IMR-90 (cell line): ENCODE data around the gene COL4A3. TPM values are rescaled to one million over a fixed set of nuclear protein-coding genes. Genes with fewer than 3 reads are reported as not detected.

ENCODE experiments used
- ATAC-seq: fragments of 200-7000 bp; cut with Tn5 transposase; 2 replicates; pipeline ENCODE4 v1.9.1; 2020; ENCODE audit warnings: low read depth, mild to moderate bottlenecking, moderate library complexity
- BruUV-seq: library from RNA; stranded (reverse); fragments of 400-500 nt; replicated peaks from 2 replicates; lab custom pipeline; 2021; lab: Mats Ljungman, UMichigan
- CTCF ChIA-PET: fragments of 300-600 bp; formaldehyde crosslinking; extraction: SDS; loops from one replicate; lab custom pipeline; 2021; ENCODE audit warnings: antibody characterized with exemption; lab: Yijun Ruan, JAX
- POLR2A ChIA-PET: fragments of 300-600 bp; sonication (Branson Sonifier 250); formaldehyde crosslinking; loops from one replicate; lab custom pipeline; 2022; ENCODE audit warnings: antibody characterized with exemption; ENCODE audit not compliant: unreplicated experiment; lab: Charles Lee
- DNase-seq: peaks from one replicate; pipeline ENCODE4 v3.0.0; 2013
- H2AFZ ChIP-seq: replicated peaks from 2 replicates; pipeline ENCODE3; 2013; ENCODE audit warnings: low read length, mild to moderate bottlenecking; ENCODE audit not compliant: poor library complexity
- H2AK5ac ChIP-seq: 2 replicates; pipeline ENCODE4 v1.6.1; 2013; ENCODE audit warnings: low read depth, low read length, inconsistent platforms
- H2AK9ac ChIP-seq: replicated peaks from 2 replicates; pipeline ENCODE3; 2013; ENCODE audit warnings: mild to moderate bottlenecking, low read depth, low read length, moderate library complexity; ENCODE audit not compliant: poor library complexity
- H2BK120ac ChIP-seq: 2 replicates; pipeline ENCODE4 v1.6.1; 2013; ENCODE audit warnings: low read depth, low read length, inconsistent platforms
- H2BK15ac ChIP-seq: 3 replicates; pipeline ENCODE4 v1.6.1; 2013; ENCODE audit warnings: low read depth, low read length, inconsistent platforms
- H2BK20ac ChIP-seq: 2 replicates; pipeline ENCODE4 v1.6.1; 2013; ENCODE audit warnings: low read depth, mild to moderate bottlenecking, inconsistent platforms, low read length, moderate library complexity
- H2BK5ac ChIP-seq: 2 replicates; pipeline ENCODE4 v1.6.1; 2013; ENCODE audit warnings: mild to moderate bottlenecking, low read depth, low read length, inconsistent platforms; ENCODE audit not compliant: poor library complexity, severe bottlenecking
- H3K14ac ChIP-seq: replicated peaks from 2 replicates; pipeline ENCODE4 v1.6.1; 2013; ENCODE audit warnings: low read depth, low read length, inconsistent platforms
- H3K18ac ChIP-seq: 2 replicates; pipeline ENCODE4 v1.6.1; 2013; ENCODE audit warnings: low read depth, low read length, control low read depth
- H3K23ac ChIP-seq: 2 replicates; pipeline ENCODE4 v1.6.1; 2013; ENCODE audit warnings: low read depth, low read length, inconsistent platforms
- H3K27ac ChIP-seq: 2 replicates; pipeline ENCODE4 v1.5.1; 2013; ENCODE audit warnings: mild to moderate bottlenecking, control low read depth, low read length; ENCODE audit not compliant: insufficient read depth
- H3K27me3 ChIP-seq: 2 replicates; pipeline ENCODE4 v1.6.1; 2013; ENCODE audit warnings: low read length; ENCODE audit not compliant: control insufficient read depth, insufficient read depth
- H3K36me3 ChIP-seq: 2 replicates; pipeline ENCODE4 v1.6.1; 2013; ENCODE audit warnings: low read length, mixed read lengths; ENCODE audit not compliant: control insufficient read depth, insufficient read depth
- H3K4ac ChIP-seq: 2 replicates; pipeline ENCODE4 v1.6.1; 2013; ENCODE audit warnings: low read depth, low read length, inconsistent platforms
- H3K4me1 ChIP-seq: 2 replicates; pipeline ENCODE4 v1.6.1; 2013; ENCODE audit warnings: low read length, mixed read lengths; ENCODE audit not compliant: control insufficient read depth, insufficient read depth
- H3K4me2 ChIP-seq: 2 replicates; pipeline ENCODE4 v1.6.1; 2013; ENCODE audit warnings: low read depth, mild to moderate bottlenecking, control low read depth, low read length, moderate library complexity
- H3K4me3 ChIP-seq: 2 replicates; pipeline ENCODE4 v1.5.1; 2013; ENCODE audit warnings: low read depth, mild to moderate bottlenecking, control low read depth, low read length, moderate library complexity; ENCODE audit not compliant: insufficient read depth
- H3K56ac ChIP-seq: 2 replicates; pipeline ENCODE4 v1.6.1; 2013; ENCODE audit warnings: low read length, inconsistent platforms; ENCODE audit not compliant: insufficient read depth; ENCODE audit errors: extremely low read depth
- H3K79me1 ChIP-seq, 2 experiments: 2 replicates each; pipeline ENCODE4 v1.6.1; 2013; ENCODE audit warnings: low read length in 2 of 2, inconsistent platforms in 1 of 2, low read depth in 1 of 2
- H3K9ac ChIP-seq: 2 replicates; pipeline ENCODE4 v1.6.1; 2013; ENCODE audit warnings: low read depth, low read length, control low read depth
- H3K9me1 ChIP-seq: 2 replicates; pipeline ENCODE4 v1.6.1; 2013; ENCODE audit warnings: low read length, inconsistent platforms; ENCODE audit not compliant: insufficient read depth
- H3K9me3 ChIP-seq: 2 replicates; pipeline ENCODE4 v1.6.1; 2013; ENCODE audit warnings: low read length; ENCODE audit not compliant: control insufficient read depth, insufficient read depth
- H4K20me1 ChIP-seq: 2 replicates; pipeline ENCODE4 v1.6.1; 2013; ENCODE audit warnings: low read length, inconsistent platforms; ENCODE audit not compliant: insufficient read depth
- H4K5ac ChIP-seq: 2 replicates; pipeline ENCODE4 v1.6.1; 2013; ENCODE audit warnings: mild to moderate bottlenecking, low read depth, low read length, control low read depth
- H4K8ac ChIP-seq, 2 experiments: 2 replicates each; pipeline ENCODE4 v1.6.1; 2013; ENCODE audit warnings: low read depth in 2 of 2, low read length in 2 of 2, control low read depth in 1 of 2, inconsistent platforms in 1 of 2
- H4K91ac ChIP-seq: 2 replicates; pipeline ENCODE4 v1.6.1; 2013; ENCODE audit warnings: low read depth, low read length, inconsistent platforms; ENCODE audit not compliant: insufficient read depth
- CEBPB ChIP-seq: IDR thresholded peaks from 2 replicates; pipeline ENCODE4 v1.6.1; 2012; ENCODE audit warnings: low read depth, low read length, improper control_type of control experiment
- NFE2L2 ChIP-seq: fragments of 150-350 bp; IDR thresholded peaks from 2 replicates; pipeline ENCODE4 v1.6.1; 2016; ENCODE audit warnings: low read depth, mild to moderate bottlenecking, low read length
- USF2 ChIP-seq: fragments of 150-350 bp; IDR thresholded peaks from 2 replicates; pipeline ENCODE4 v1.6.1; 2017; ENCODE audit warnings: mild to moderate bottlenecking, antibody characterized with exemption, low read length, low read depth
- WGBS, 2 experiments: methylation state at CpG; one replicate each; pipeline versions ENCODE4 v1.1.5 to v1.1.7; 2013; ENCODE audit warnings: missing lambda C conversion rate in 2 of 2; ENCODE audit not compliant: insufficient read length in 1 of 2; ENCODE audit errors: extremely low coverage in 2 of 2; 5-methylcytosine and 5-hydroxymethylcytosine counted together
- dilution Hi-C: fragments of 300-500 bp; cut with HindIII; formaldehyde crosslinking; loops from one replicate; pipeline ENCODE4 v1.14.3; 2018; ENCODE audit warnings: low sequenced_read_pairs; ENCODE audit not compliant: unreplicated experiment
- in situ Hi-C: fragments of 300-500 bp; cut with MboI; formaldehyde crosslinking; loops from 3 replicates; pipeline ENCODE4 v1.14.3; 2019; ENCODE audit warnings: low sequenced_read_pairs, inconsistent platforms, mixed read lengths
- intact Hi-C: fragments of 100-400 bp; cut with micrococcal nuclease; formaldehyde crosslinking; loops from 2 replicates; pipeline ENCODE4 v1.10.0; 2022
- polyA plus RNA-seq, 3 experiments: library from polyadenylated mRNA; depleted of rRNA; stranded (reverse); fragments of >200 nt; gene quantifications; 2 replicates each; pipeline ENCODE4 v1.2.3, GENCODE V29; 2012; ENCODE audit warnings: low replicate concordance in 1 of 3
- total RNA-seq: library from RNA; depleted of rRNA; stranded (reverse); fragments of >200 nt; gene quantifications from 2 replicates; pipeline ENCODE4 v1.2.3, GENCODE V29; 2012

COL4A3 gene
- total and polyA plus RNA-seq, 2 of the 4 experiments (the other 2 are of a cell fraction) = not detected

- no peak overlapping the region for H3K4me2 ChIP-seq
- no peak overlapping the region for H3K14ac ChIP-seq
- H2AK9ac ChIP-seq = no peak overlapping the region
- no peak for ATAC-seq
- no peak overlapping the region for H2BK20ac ChIP-seq
- TF ChIP-seq CEBPB (no peak), USF2 (no peak), NFE2L2 (no peak)
- dilution Hi-C loops (no loop called here), intact Hi-C loops (no loop called here), in situ Hi-C loops (no loop called here)
- no peak overlapping the region for H2BK5ac ChIP-seq
- no peaks in the 10 kb centered on the region for H4K20me1 ChIP-seq
- H3K4me1 ChIP-seq = no peaks in the 10 kb centered on the region
- no peak overlapping the region for H2AFZ ChIP-seq
- CTCF ChIA-PET = no interaction called here
- H2BK120ac ChIP-seq = no peak overlapping the region
- no peak overlapping the region for H3K4me3 ChIP-seq
- no peaks in the 10 kb centered on the region for H3K9me1 ChIP-seq
- H4K91ac ChIP-seq = no peak overlapping the region
- H3K9me3 ChIP-seq = no peaks in the 10 kb centered on the region
- H3K9ac ChIP-seq = no peak overlapping the region
- no peaks in the 10 kb centered on the region for H3K79me1 ChIP-seq
- no peak overlapping the region for H3K4ac ChIP-seq
- 80% methylated on average over 1 of the region's 12 CpGs; no CpG with 5 or more reads in 1 of the 2 experiments for WGBS, 2 experiments
- no peak for DNase-seq
- no peaks in the 10 kb centered on the region for H3K36me3 ChIP-seq
- peaks cover 2% of the 10 kb centered on the region; the same call in 1 of the 2 replicates for H3K27me3 ChIP-seq
- H4K8ac ChIP-seq = no peak overlapping the region
- BruUV-seq = no TSS peak
- POLR2A ChIA-PET = no interaction called here
- H2BK15ac ChIP-seq = no peak overlapping the region
- no peak overlapping the region for H3K27ac ChIP-seq
- no peak overlapping the region for H3K23ac ChIP-seq
- no peak overlapping the region for H2AK5ac ChIP-seq
- no peak overlapping the region for H3K56ac ChIP-seq
- H4K5ac ChIP-seq = no peak overlapping the region
- H3K18ac ChIP-seq = no peak overlapping the region
Measured at GRCh38 chr2:227177592-227178336, 13.3 kb downstream of the COL4A3 start.
